A549 treated with dexamethasone at 1 μM for 4 hours (cell line): ENCODE measurements around the gene SYNE4. TPM values are rescaled to one million over a fixed set of nuclear protein-coding genes. Genes with fewer than 3 reads are reported as not detected.

Source experiments
- total RNA-seq: library from RNA; stranded (reverse); fragments of 200-300 nt; extraction: Qiagen RNA extraction; gene quantifications from 5 replicates; pipeline ENCODE4 v1.2.3, GENCODE V29; 2022

Gene SYNE4
- total RNA-seq, result 0.15 to 0.36 TPM (median 0.28 TPM) in 5 replicates

GRCh38 chr19:36008336-36008978, at the start of gene SYNE4:
Gene SYNE4 (minus strand): TSS chr19:36008813. CDS start chr19:36008681, 132 bp downstream.

DNA sequence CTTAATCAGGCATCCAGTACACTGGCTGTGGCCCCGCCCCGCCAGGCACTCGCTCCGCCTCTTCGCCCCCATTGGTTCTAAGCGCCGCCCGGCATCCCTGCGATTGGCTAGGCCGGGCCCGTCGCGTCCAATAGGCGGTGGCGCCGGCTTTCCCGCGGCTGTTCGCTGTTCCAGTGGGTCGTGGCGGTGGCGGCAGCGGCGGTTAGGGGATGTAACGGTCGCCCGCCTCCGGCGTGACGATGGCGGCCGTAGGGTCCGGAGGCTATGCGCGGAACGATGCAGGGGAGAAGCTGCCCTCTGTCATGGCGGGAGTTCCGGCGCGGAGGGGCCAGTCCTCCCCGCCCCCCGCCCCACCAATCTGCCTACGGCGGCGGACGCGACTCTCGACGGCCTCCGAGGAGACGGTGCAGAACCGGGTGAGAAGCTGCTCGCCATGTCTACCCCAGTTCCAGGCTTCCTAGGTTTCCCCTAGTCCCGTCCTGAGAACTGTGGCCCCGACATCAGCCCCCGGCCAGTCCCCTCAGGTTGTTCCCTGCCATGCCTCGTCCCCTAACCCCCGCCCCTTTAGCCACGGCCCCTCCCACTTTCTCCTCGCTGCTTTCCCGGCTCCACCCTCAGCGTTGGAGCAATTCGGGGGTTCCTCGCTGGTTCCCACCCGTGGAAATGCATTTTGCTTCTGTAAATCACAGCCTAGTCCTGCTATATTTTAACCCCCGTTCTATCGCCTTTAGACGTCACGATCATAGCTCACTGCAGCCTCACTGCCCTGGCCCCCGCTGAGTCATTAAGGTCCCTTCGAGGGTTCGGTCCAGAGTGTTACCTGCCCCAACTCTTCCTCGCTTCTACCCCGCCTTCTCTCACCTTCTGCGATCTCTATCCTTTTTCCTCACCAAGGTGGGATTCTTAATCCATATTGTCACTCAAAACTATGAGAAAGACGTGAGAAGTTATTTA, 46.4 kb upstream of the SYNE4 start, which contains the start of gene WDR62:
Gene WDR62 (plus strand): TSS at position 165 of the 954 bp plus-strand sequence. CDS start 75 bp downstream, at position 240.

DNA sequence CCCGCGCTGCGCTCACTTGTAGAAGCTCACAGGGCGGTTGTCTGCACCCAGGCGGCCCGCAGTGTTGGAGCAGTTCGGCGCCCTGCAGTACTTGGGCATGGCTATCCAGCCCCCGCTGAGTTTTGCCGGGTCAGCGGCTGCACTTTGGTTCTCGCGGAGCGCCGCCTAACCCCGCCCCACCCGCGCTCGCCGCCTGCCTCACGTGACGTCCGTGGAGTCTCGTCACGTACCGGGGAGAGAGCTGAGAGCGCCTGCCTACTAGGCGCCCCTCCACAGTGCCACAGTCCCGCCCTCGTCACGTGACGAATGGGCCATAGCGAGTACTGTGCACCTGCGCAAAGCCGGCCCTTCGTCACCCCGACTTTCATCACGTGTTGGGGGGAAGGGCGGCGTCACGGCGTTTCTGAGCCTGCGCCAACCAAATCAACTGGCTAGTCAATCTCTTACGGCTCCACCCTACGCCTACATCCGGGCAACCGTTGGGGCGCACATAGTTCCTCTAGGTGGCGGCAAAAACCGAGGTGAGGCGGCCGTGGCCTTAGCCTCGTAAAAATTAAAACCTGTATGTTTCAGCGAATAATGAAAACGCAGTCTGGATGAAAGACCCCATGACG, 45.6 kb upstream of the SYNE4 start, which contains the start of gene THAP8:
Gene THAP8 (minus strand): TSS at position 167 of the 614 bp plus-strand sequence. CDS start 68 bp downstream, at position 99.

DNA sequence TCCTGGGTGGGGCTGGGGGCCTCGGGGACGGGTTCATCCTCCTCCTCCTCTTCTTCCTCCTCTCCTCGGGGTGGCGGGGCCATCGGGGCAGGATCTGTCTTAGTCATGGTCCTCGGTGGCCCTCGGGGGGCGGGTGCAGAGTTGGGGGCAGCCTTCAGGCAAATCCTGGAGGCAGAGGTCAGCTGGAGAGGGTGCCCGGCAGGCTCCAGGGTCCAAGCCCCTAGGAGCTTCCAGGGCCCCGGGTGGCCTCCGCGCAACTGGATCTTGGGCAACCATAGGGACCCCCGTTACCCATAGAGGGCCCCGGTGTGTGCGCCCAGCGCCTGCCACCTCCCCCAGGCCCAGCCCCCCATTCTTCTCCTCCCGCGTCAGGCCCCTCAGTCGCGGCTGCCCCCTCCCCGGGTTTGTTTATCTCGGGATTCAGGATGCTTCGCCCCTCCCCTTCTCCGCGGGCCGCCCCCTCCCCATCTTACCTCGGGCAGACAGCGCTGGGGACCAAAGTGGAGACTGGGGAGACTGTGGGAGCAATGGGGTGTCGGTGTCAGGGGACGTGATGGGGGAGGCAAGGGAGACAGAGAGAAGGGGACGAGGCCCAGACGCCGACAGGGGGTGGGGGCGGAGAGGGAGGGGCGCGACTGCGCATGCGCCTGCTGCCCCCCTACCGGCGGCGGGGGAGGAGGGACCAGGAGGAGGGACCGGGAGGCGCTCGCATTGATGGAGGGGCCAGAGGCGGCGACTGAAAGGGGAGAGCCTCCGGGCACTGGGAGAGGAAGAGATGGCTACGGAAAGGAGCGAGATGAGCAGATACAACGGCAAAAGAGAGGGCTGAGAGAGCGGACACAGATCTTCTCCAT, 23.9 kb upstream of the SYNE4 start, which contains the start of gene CLIP3:
Gene CLIP3 (minus strand): TSS at position 623 of the 854 bp plus-strand sequence. CDS start 516 bp downstream, at position 107.

DNA sequence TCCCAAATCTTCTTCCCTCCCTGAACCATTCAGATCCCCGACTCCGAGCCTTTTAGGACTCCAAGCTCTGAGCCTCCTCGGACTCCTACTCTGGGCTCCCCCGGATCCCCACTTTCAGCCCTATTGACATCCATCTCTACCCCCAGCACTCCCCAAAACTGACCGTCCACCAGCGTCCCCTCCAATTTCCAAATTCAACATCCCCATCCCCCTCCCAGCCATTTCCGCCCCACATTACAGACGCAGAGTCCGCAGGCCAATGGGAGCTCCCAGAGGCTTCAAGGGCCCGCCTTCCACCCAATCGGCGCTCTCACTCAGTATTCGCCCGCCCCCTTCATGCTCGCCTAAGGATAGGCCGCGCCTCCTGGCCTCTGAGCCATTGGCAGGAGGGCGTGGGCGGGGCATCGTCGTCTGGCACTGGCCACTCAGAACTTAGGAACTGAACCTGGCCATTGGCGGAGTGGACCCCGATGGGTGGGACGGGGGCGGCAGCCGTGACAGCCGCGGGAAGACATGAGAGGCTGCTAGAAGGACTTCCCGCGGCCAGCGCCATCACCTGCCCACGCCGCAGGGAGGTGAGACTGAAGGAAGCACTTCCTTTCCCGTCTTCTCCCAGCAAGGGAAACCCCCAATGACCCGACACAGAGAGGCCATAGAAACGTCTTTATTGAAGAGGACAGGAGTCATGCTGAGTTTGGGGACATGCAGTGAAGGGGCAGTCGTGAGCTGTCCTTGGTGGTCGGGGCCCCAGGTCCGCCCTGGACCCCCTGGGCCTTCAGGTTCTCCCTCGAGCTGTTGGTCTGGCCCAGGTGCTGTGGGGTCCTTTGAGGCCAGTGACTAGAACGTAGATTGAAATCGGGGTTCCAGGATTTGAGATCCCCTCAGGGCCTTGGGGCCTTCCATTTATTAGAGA, 5.7 kb upstream of the SYNE4 start, which contains the start of gene ALKBH6:
Gene ALKBH6 (minus strand): TSS at position 202 of the 913 bp plus-strand sequence. CDS start 816 bp downstream, outside the sequence.

DNA sequence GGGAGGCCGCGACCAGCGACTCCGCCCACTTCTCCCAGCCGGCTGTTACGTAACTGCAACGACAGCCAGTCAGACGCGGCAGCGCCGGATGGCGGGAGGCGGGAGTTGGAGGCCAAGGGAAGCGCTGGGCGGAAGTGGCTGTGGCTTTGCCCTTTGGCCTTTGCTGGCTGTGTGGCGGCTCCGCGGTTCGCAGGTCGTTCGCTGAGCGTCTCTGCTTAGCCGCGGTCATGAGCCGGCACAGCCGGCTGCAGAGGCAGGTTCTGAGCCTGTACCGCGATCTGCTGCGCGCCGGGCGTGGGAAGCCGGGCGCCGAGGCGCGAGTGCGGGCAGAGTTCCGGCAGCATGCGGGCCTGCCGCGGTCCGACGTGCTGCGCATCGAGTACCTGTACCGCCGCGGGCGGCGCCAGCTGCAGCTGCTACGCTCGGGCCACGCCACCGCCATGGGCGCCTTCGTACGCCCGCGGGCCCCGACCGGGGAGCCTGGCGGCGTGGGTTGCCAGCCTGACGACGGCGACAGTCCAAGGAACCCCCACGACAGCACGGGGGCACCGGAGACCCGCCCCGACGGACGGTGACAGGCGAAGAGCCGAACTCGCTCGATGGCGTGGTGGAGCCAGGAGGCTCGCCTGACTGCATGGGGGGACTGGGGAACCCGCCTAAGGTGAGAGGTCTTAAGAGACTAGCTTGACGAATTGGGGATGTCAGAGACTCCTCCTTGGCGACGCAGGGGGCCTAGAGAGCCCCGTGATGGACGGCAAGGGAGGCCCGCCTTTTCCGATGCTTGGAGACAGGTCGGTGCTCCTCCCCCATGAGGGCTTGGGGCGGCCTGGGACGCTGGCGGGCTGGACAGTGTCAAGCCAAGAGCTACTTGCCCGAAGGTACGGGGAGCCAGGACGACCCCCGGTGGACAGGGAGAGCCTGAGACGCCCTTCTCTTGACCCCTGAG, 13.3 kb downstream of the SYNE4 start, which contains the start of gene SDHAF1:
Gene SDHAF1 (plus strand): TSS at position 141 of the 946 bp plus-strand sequence. CDS start 87 bp downstream, at position 228.

Other genes with a start within 250 kb of the SYNE4 start
- gene ARHGAP33, start 233.2 kb downstream of the SYNE4 start, total RNA-seq, result 3.0 to 10.3 TPM (median 6.4 TPM) in 5 replicates
- gene PRODH2, start 196.0 kb downstream of the SYNE4 start, total RNA-seq, result 0.12 to 0.46 TPM (median 0.16 TPM) in 5 replicates
- 0.38 to 0.70 TPM (median 0.45 TPM) in 5 replicates for gene NPHS1, start 156.3 kb downstream of the SYNE4 start, total RNA-seq
- gene KIRREL2, start 151.9 kb downstream of the SYNE4 start, total RNA-seq, result 0.37 to 0.65 TPM (median 0.52 TPM) in 5 replicates
- gene APLP1, start 140.2 kb downstream of the SYNE4 start, total RNA-seq, result 71.0 to 103 TPM (median 96.5 TPM) in 5 replicates
- 3.5 to 6.3 TPM (median 5.9 TPM) in 5 replicates for gene NFKBID, start 108.3 kb downstream of the SYNE4 start, total RNA-seq
- gene HCST, start 106.3 kb downstream of the SYNE4 start, total RNA-seq, result 0.15 to 0.47 TPM (median 0.32 TPM) in 4 of 5 replicates, not detected in the other
- not detected in 5 replicates for gene TYROBP, start 100.5 kb downstream of the SYNE4 start, total RNA-seq
- gene LRFN3, start 72.4 kb downstream of the SYNE4 start, total RNA-seq, result 13.2 to 27.6 TPM (median 23.1 TPM) in 5 replicates
- gene SDHAF1, start 13.6 kb downstream of the SYNE4 start, total RNA-seq, result 32.4 to 43.7 TPM (median 41.9 TPM) in 5 replicates
- 20.0 to 26.5 TPM (median 22.8 TPM) in 5 replicates for gene ALKBH6, start 5.4 kb upstream of the SYNE4 start, total RNA-seq
- 0.67 to 0.99 TPM (median 0.74 TPM) in 5 replicates for gene CLIP3, start 24.1 kb upstream of the SYNE4 start, total RNA-seq
- gene THAP8, start 45.5 kb upstream of the SYNE4 start, total RNA-seq, result 4.4 to 7.7 TPM (median 7.2 TPM) in 5 replicates
- 15.4 to 27.5 TPM (median 26.2 TPM) in 5 replicates for gene WDR62, start 46.1 kb upstream of the SYNE4 start, total RNA-seq
- 0.15 to 0.26 TPM (median 0.25 TPM) in 3 of 5 replicates, not detected in the others for gene OVOL3, start 102.3 kb upstream of the SYNE4 start, total RNA-seq
- gene POLR2I, start 106.1 kb upstream of the SYNE4 start, total RNA-seq, result 239 to 270 TPM (median 250 TPM) in 5 replicates
- 456 to 511 TPM (median 495 TPM) in 5 replicates for gene TBCB, start 106.7 kb upstream of the SYNE4 start, total RNA-seq
- 1,596 to 2,458 TPM (median 2,269 TPM) in 5 replicates for gene CAPNS1, start 131.3 kb upstream of the SYNE4 start, total RNA-seq
- not detected in 5 replicates for gene COX7A1, start 143.6 kb upstream of the SYNE4 start, total RNA-seq
- 4.4 to 4.8 TPM (median 4.6 TPM) in 5 replicates for gene ZNF565, start 205.9 kb upstream of the SYNE4 start, total RNA-seq
- gene ZNF146, start 206.3 kb upstream of the SYNE4 start, total RNA-seq, result 120 to 157 TPM (median 136 TPM) in 5 replicates